Activated T-helper 1 cell treated with anti-CD3 and anti-CD28 coated beads, Interleukin-2, amount 50 U/mL, for 16 hours (primary cell): ENCODE results near the gene CRISPLD2.

ENCODE experiments used
- DNase-seq, 2 donors: peaks; one replicate each; pipeline ENCODE4 v3.0.0-alpha.2; 2020; ENCODE audit warnings: low read depth in 1 of 2, low spot score in 1 of 2

The CRISPLD2 gene

DNA sequence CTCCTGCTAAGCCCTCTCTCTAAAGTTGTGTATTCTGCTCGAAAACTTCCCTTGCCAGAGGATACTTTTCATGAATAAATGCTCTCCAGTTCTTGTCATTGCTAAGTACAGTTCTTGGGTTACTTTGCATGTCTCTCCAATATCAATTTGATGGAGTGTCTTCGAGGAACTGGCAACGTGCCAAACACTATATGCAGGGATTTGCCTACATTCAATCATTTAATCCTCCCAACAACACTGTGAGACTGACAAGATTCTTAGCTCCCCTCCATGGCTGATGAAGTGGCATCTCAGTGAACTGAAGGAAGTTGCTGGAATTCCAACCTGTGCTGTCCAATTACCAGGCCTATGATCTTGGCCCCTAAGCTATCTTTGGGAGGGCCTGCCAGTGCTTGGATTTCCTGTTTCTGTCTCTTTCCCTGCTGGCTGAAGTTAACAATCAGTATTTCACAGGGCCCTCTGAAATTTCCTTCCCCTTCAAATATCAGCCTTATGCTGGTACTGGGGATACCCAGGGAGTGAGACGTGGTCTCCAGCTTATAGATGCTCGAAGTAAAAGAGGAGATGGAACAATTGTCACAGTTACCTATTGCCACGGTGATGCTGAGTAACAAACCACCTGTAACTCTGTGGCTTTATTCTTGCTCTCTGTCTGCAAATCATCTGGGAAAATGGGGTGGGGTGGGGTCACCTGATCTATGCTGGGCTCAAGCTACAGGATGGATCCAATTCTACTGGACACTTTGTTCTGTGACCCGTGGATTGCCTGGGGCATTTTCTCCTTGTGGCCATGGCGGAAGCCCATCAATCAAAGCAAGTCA, 19.4 kb upstream of the CRISPLD2 start:
- DNase-seq, result no peak

DNA sequence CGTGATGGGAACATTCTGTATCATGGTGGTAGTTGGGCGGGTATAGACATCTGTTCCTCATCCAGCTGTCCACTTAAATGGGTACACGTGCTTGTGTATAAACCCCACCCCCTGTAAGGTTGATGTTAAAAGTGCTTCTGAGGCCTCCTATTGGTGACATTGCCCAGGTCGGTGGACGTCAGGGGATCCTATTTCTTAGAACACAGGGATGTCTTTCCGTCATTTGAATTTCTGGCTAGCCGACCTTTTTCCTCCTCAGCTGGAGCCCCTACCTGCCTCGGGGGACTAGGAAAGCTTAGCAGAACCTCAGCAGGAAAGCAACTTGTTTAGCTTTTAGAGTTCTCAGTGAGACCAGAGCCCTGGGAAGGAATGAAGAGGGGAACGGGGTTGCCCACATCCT, 16.6 kb upstream of the CRISPLD2 start:
- no peak for DNase-seq

DNA sequence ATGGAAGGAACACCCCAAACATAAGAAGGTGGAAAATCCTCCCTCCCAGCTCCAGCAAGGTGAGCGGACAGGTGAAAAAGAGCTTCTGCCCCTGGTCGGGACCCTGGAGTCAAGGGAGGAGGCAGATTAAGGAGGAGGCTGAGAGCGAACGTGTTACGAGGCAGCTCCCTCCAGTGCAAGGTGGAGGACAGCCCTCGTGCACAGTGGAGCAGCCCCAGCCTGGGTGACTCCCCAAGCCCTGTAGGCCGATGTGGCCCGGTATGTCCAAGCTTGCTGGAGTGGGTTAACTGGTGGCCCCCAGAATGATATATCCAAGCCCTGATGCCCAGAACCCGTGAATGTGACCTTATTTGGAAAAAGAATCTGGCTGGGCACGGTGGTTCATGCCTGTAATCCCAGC, 15.5 kb upstream of the CRISPLD2 start:
- DNase-seq, result no peak

DNA sequence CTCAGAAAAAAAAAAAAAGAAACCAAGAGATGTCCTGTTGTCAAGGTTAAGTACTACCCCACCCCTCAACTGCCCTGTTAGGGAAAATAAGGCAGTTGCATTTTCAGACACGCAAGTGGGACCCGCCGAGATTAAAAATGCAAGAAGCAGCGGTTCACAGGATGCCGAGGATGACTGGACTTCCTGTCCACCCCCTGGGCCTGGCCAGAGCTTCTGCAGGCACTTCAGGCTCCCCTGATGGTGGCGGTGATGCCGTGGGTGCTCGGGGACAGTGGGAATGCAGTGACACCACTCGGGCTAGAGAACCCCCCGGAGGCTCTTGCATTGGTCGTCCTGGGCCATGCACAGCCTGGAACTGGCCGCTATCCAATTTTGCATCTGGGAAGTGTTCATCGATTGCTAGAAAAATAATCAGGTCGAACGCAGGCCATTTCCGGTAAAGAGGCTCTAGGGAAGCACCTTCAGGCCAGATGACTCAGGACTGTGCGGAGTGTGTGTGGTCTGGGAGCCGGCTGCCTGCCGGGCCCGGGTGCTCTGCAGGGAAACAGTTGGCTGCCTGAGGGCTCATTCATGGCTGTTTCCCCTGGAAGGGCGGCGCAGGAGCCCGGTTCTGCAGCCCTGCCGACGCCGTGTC, 13.4 kb upstream of the CRISPLD2 start:
- no peak for DNase-seq

DNA sequence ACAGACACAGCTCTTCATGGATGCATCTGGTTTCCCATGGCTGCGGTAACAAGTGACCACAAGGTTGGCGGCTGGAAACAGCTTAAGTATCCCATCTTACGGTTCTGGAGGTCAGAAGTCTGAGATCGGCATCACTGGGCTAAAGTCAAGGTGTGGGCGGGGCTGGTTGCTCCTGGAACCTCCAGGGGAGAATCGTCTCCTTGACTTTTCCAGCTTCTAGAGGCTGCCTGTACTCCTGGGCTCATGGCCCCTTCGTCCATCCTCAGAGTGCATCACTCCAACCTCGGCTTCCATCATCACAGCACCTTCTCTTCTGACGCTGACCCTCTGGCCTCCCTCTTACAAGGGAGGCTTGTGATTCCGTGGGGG, 12.9 kb upstream of the CRISPLD2 start:
- DNase-seq, result no peak

DNA sequence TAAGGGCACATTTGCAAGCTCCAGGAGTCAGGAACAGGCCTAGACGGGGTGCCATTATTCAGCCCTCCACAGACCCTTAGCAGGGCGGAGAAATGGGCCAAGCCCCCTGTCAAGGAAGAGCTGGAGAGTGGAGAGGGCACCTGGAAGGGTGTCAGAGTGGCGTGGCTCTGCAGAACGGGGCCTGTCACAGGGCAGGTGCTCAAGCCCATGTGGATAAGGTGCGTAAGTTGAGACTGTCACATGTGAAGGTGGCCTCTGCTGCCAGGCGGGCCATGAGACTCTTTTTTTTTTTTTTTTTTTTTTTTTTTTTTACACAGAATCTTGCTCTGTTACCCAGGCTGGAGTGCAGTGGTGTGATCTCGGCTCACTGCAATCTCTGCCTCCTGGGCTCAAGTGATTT, 12.0 kb upstream of the CRISPLD2 start:
- DNase-seq, result no peak

DNA sequence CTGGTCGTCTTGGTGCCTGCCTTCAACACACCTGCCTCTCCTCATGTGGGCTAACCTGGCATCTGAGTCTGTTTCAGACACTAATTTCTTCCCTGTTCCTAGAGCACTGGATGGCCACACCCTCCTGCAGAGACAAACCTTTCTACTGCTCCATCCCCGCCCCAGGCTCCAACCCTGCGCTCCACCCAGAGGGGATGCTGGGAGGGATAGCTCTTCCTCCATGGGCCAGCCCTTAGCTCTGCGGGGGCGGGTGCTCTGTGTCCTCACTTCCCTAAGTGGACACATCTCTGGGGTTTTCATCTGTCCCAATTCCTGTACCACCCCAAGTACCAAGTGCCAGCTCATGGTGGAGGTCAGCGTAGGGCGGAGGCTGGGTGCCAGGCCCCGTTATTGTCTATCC, 11.0 kb upstream of the CRISPLD2 start:
- DNase-seq, result no peak

DNA sequence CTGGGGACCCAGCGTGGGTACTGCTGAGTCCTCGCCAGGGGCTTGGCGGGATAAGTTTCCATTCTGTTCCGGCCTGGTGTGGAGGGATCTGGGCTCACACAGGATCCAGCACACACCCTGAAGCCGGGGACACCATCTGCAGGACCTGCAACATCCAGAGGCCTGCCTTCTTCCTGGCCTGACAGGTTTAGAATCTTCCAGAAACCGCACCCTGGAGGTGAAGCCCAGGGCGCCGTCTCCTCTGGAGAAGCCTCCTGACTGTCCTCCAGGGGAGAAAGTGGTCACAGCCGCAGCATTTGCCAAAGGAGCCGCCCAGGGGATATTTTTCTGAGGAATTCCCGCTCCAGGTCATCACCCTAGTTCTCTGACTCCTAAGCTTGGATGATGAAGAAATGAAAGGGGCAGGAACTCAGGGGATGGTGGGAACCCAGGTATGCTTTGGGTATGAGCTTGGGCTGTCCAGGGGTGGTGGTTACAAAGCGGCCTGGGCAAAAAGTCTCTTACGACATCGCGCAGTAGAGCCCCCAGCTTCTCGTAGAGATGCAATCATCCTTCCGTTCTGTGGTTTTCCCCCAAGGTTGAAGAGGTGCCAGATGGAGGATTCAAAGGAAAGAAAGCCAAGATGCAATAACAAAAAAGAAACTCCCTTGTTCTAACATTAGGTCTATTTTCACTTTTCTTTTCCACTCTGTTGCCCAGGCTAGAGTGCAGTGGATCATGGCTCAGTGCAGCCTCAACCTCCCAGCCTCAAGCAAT, 9.1 kb upstream of the CRISPLD2 start:
- DNase-seq, result no peak

DNA sequence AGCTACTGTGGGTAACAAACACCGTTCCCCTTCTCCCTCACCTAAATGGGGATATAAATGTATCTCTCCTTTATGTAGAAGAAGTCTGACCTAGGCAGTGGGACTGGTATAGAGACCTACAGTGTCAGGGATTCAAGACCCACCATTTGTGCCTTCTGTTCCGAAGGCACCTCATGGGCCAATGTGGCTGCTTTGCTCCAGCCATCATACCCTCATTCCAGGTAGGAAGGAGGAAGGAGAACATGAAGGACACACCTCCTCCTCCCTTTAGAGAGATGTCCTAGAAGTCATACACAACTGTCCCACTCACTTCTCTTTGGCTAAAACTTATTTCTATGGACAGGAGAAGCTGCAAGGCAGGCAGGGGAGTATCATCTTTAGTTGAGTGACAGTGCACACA, 8.3 kb upstream of the CRISPLD2 start:
- DNase-seq, result no peak

DNA sequence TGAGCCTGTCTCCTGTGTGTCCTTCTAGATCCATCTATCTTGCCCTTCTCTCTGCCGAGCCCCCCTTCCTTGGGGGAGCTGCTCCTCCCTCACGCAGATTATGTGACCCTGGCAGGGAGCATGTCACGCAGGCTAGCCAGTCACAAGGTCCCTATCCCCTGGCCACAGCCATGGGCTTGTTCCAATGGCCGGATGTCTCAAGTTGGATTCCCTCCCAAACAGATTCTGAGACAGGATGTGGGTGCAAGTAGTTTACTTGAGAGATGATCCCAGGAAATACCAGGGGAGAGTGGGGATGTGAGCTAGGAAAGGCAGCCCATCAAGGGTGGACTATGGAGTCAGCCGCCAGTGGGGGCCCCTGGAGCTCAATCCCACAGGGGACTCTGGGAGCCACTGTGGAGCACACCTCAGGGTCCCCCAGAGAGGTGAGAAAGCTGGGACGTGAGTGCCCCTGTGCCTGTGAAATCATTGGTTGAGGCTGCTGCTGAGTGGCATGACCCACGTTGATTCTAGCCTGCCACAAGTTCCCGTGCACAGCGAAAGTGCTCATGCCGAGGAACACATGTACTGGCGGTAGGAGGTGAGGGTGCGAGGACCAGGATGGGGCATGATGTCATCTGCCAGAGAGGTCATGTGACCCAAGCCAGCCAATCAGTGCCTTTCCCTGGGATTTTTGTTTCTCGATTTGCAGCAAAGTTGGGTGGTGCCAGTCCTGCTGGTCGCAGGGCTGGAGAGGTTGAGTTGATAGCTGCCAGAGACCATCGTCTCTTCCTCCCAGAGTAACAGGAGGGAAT, 6.4 kb upstream of the CRISPLD2 start:
- DNase-seq, result no peak

DNA sequence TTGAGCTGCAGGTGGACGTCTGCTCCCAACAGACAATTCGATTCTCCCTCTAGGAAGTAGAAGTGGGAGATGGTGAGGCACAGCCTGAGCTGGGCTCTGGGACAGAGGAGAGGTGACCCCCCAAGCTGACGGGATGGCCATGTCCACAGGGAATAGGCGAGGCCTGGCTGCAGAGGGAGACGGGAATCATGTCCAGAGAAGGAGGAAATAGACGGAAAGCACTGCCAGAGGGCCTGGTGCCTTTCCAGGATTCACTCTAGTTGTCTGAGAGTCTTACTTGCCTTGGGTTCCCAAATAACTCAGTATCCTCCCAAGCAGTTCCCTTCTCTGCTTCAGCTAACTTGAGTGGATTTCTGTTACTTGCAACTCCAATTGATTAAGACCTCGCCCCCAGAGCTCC, 4.3 kb upstream of the CRISPLD2 start:
- DNase-seq, result no peak

DNA sequence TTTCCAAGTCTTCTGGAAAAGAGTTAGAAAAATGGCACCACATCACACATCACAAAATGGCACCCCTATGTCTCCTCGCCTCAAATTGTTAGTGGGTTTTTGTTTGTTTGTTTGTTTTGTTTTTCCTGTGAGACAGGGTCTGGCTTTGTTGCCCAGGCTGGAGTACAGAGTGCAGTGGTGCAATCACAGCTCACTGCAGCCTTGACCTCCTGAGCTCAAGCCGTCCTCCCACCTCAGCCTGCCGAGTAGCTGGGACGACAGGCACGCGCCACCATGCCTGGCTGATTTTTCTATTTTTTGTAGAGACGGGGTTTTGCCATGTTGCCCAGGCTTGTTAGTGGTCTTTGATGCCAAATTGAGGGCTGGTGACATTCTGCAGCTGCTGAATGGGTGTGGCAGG, 3.8 kb upstream of the CRISPLD2 start:
- DNase-seq, result no peak

DNA sequence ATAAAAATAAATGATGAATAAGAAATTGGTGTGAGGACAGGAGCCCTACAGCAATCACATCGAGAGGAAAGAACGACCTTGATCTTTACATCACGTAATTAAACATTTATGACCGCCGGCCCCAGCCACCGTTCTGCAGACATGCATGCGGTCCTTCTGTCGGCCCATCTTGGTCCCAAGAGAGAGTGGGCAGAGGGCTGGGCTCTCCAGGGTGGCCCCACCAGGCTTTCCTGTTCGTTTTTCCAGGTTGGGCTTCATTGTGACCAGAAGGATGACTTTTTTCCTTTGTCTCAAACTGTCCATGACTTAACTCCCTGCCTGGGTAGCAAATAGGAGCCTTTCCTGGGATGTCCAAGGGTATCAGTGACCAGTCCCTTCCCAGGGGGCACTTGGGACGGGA, 3.3 kb upstream of the CRISPLD2 start:
- DNase-seq, result no peak

DNA sequence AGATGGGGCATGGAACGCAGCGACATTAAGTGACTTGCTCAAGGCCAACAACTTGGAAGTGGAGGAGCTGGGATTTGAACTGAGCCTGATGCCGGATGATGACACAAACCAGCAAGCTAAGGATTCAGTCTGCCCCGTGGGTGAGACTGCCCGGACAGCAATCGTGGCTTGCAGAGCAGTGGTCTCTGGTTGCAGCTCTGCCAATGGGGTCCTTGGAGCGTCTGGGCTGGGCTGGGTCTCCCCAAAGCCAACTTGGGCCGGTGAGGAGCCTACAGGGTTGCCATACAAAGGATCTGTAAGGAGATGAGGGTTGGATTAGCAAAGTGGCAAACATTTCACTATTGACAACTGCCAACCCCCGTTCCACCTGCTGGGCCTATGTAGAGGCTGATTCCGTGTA, 2.6 kb upstream of the CRISPLD2 start:
- no peak for DNase-seq

DNA sequence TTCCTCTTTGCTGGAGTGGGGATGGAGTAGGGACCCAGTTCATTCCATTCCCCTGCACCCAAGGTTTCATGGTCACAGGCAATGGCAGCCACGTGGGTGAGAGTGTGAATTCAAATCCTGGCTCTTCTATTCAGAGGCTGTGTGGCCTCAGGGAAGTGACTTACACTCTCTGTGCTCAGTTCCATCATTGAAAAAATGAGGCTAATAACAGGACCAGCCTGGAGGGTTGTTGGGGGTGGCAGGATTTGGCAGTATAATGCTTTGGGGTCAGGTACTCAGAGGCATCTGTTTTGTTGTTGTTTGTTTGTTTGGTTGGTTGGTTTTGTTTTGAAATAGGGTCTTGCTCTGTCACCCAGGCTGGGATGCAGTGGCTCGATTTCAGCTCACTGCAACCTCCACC, 2.2 kb upstream of the CRISPLD2 start:
- no peak for DNase-seq

DNA sequence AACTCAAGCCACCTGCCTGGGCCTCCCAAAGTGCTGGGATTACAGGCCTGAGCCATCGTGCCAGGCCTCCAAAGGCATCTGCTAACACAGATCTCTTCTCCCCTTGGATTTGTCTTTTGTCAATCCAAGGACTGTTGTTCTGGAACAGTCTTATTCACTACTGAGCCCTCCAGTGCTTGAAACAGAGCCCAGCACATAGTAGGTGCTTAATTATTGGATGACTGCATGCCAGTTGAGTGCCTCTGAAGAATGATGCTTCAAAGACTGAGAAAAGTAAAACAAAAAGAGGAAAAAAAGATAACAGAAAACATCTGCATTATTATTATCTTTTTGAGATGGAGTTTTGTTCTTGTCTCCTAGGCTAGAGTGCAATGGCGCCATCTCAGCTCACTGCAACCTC, 1.7 kb upstream of the CRISPLD2 start:
- DNase-seq, result no peak

DNA sequence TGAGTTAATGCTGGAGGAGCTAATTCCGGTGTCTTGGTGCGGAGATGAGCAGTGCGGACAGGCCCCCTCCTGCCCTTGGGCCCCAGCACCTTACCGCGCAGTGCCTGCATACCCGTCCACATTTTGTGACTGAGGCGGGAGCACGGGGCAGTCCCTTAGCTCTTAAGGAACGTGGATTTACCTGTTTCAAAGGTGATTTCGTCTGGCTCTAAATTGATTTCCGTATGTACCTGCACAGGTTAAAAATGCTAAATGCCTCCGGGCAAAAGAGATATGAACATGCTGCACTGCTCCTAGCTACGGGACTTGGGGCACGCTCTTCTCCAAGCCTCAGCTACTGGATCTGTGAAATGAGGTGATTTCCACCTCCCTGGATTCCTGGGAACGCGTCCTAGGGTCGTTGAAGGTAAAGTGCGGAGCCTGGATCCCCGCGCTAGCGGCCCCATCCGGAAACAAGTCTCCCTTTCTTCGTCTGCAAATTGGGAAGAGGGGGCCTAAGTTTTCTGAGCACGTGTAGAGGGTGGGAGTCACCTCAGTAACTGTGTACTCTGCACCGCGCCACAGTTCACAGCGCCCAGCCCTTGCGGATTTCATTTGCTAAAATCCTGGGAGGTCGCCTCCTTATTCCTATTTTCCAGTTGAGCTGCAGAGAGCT, 669 bp upstream of the CRISPLD2 start:
- no peak for DNase-seq

DNA sequence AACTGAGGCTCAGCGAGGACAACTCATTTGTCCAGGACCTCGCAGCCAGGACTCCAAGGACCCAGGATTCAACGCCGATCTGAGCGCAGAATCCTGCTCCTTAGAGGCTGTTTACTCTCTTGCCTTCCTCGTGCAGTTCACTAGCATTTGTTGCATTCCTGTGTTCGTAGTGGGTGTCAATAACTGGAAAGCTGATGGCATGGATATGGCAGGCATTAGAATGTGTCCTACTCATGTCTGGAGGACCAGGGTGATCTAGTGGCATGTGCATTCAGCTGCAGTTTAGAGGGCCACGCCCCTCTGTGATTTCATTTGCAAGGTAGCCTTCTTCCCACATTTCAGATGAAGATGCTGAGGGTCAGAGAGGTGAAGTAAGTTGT, 510 bp downstream of the CRISPLD2 start:
- no peak for DNase-seq

DNA sequence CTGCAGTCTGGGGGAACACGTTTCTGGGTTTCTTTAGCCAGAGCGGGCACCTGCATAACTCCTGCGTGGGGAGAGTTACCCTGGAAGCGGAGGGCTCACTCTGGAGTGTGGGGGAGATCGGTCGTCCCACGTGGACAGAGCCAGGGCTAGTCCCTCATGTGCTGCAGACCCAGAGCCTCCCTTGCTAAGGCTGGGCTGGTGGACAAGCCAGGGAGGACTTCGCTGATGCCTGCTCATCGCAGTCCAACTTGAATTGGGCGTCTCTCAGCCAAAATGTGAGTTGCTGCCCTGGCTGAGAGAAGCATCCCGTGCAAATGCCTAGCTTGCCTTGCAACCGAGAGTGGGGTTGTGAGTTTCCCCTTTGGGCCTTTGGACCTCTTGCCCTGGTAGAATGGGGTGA, 986 bp downstream of the CRISPLD2 start:
- no peak for DNase-seq

DNA sequence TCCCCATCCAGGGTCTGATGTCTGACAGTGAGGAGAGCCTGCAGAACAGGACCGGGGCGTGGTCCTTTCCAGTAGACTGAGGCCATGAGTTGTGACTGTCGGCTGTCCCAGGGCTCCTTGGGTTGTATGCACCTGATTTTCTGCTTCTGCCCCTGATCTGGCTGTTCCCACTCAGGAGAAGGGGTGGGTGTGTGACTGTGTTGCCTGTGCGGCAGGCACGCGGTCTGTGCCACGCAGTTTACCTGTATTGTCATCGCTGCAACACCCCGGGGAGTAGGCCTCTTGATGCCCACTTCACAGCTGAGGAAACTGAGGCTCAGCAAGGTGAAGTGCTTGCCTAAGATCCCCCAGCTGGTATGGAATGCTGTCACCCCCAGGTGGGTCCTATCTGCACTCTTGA, 1.4 kb downstream of the CRISPLD2 start:
- DNase-seq, result no peak
